H1 (cell line): Measurements from ENCODE around the gene SLC26A11. TPM values are rescaled to one million over a fixed set of nuclear protein-coding genes. Genes with fewer than 3 reads are reported as not detected.

Experiments used
- CTCF ChIA-PET: fragments of 300-600 bp; sonication (Branson Sonifier 250); formaldehyde crosslinking; loops from one replicate; lab custom pipeline; 2021; ENCODE audit not compliant: partially characterized antibody; lab: Charles Lee
- POLR2A ChIA-PET: fragments of 300-600 bp; sonication (Branson Sonifier 250); formaldehyde crosslinking; loops from one replicate; lab custom pipeline; 2021; ENCODE audit warnings: inconsistent platforms; ENCODE audit not compliant: partially characterized antibody; lab: Charles Lee
- DNase-seq, 2 experiments: peaks; one replicate each; pipeline versions ENCODE4 v3.0.0 to v3.0.0-alpha.2; 2010 to 2022; ENCODE audit warnings: low spot score in 2 of 2, low read depth in 1 of 2, mixed read lengths in 1 of 2
- FAIRE-seq: peaks from 2 replicates; lab custom pipeline; 2011; peaks lifted over from hg19 to GRCh38; lab: Jason Lieb, UNC
- H2AFZ ChIP-seq: 2 replicates; pipeline ENCODE4 v1.8.1; 2012; ENCODE audit warnings: low read length, inconsistent platforms
- H2AK5ac ChIP-seq: 2 replicates; pipeline ENCODE4 v1.6.1; 2013; ENCODE audit warnings: low read depth, low read length
- H2BK120ac ChIP-seq: replicated peaks from 2 replicates; pipeline ENCODE3; 2013; ENCODE audit warnings: low read depth, low read length, inconsistent platforms
- H2BK12ac ChIP-seq: 2 replicates; pipeline ENCODE4 v1.6.1; 2013; ENCODE audit warnings: low read depth, low read length
- H2BK15ac ChIP-seq: 2 replicates; pipeline ENCODE4 v1.6.1; 2013; ENCODE audit warnings: low read length
- H2BK20ac ChIP-seq: 2 replicates; pipeline ENCODE4 v1.6.1; 2013; ENCODE audit warnings: low read length
- H2BK5ac ChIP-seq: 2 replicates; pipeline ENCODE4 v1.6.1; 2013; ENCODE audit warnings: low read depth, low read length
- H3K14ac ChIP-seq: 2 replicates; pipeline ENCODE4 v1.6.1; 2013; ENCODE audit warnings: inconsistent platforms; ENCODE audit not compliant: insufficient read length
- H3K18ac ChIP-seq: 2 replicates; pipeline ENCODE4 v1.6.1; 2013; ENCODE audit warnings: low read length; ENCODE audit errors: extremely low read depth
- H3K23ac ChIP-seq: 2 replicates; pipeline ENCODE4 v1.6.1; 2013; ENCODE audit warnings: inconsistent platforms; ENCODE audit not compliant: insufficient read length
- H3K23me2 ChIP-seq: 2 replicates; pipeline ENCODE4 v1.6.1; 2013; ENCODE audit warnings: low read depth, low read length
- H3K27ac ChIP-seq: 2 replicates; pipeline ENCODE4 v1.6.1; 2011; ENCODE audit warnings: low read depth, low read length, inconsistent platforms
- H3K27me3 ChIP-seq, 4 experiments: replicated peaks in 1 of 4; 1 replicate in 1 of 4; 2 replicates in 3 of 4; pipeline versions ENCODE4 v1.6.1 to v1.8.1; 2011 to 2013; ENCODE audit warnings: low read length in 3 of 4, mild to moderate bottlenecking in 3 of 4, inconsistent platforms in 2 of 4, mixed read lengths in 2 of 4, moderate library complexity in 1 of 4; ENCODE audit not compliant: control insufficient read depth in 3 of 4, insufficient read depth in 3 of 4; ENCODE audit errors: extremely low read depth in 1 of 4
- H3K36me3 ChIP-seq, 4 experiments: 2 replicates each; pipeline versions ENCODE4 v1.6.1 to v1.8.1; 2011 to 2013; ENCODE audit warnings: mild to moderate bottlenecking in 4 of 4, low read length in 3 of 4, moderate library complexity in 2 of 4, control low read depth in 1 of 4, inconsistent platforms in 1 of 4; ENCODE audit not compliant: insufficient read depth in 4 of 4, control insufficient read depth in 2 of 4
- H3K4ac ChIP-seq: replicated peaks from 2 replicates; pipeline ENCODE3; 2013; ENCODE audit warnings: low read length, low read depth, mixed read lengths, inconsistent platforms; ENCODE audit not compliant: insufficient read length
- H3K4me1 ChIP-seq, 4 experiments: replicated peaks in 1 of 4; 1 replicate in 1 of 4; 2 replicates in 3 of 4; pipeline versions ENCODE4 v1.6.1 to v1.8.1; 2011 to 2013; ENCODE audit warnings: low read length in 3 of 4, inconsistent platforms in 2 of 4, mixed read lengths in 1 of 4; ENCODE audit not compliant: insufficient read depth in 4 of 4, control insufficient read depth in 3 of 4
- H3K4me2 ChIP-seq, 2 experiments: 2 replicates each; pipeline versions ENCODE4 v1.6.1 to v1.8.1; 2011 to 2013; ENCODE audit warnings: low read depth in 2 of 2, low read length in 2 of 2, control low read depth in 1 of 2, inconsistent platforms in 1 of 2, mild to moderate bottlenecking in 1 of 2; ENCODE audit not compliant: insufficient read depth in 1 of 2
- H3K4me3 ChIP-seq, 4 experiments: fragments of 200-600, 300-600 bp in 1 of 4; sonication (generic), shearing (Covaris generic), sonication (Bioruptor Twin) in 1 of 4; 2 replicates each; pipeline versions ENCODE4 v1.5.1 to v1.8.1; 2011 to 2016; ENCODE audit warnings: low read length in 4 of 4, low read depth in 3 of 4, control low read depth in 2 of 4, inconsistent platforms in 2 of 4, mild to moderate bottlenecking in 2 of 4, mixed read lengths in 1 of 4, moderate library complexity in 1 of 4; ENCODE audit not compliant: insufficient read depth in 2 of 4; ENCODE audit errors: extremely low read depth in 1 of 4
- H3K56ac ChIP-seq: replicated peaks from 2 replicates; pipeline ENCODE3; 2013; ENCODE audit warnings: low read depth, mild to moderate bottlenecking, mixed read lengths, low read length, inconsistent platforms; ENCODE audit not compliant: insufficient read length
- H3K79me1 ChIP-seq: 2 replicates; pipeline ENCODE4 v1.6.1; 2013; ENCODE audit warnings: low read depth, low read length, control low read depth
- H3K79me2 ChIP-seq, 2 experiments: 2 replicates each; pipeline versions ENCODE4 v1.6.1 to v1.8.1; 2012 to 2013; ENCODE audit warnings: low read length in 2 of 2, mild to moderate bottlenecking in 2 of 2, inconsistent platforms in 1 of 2; ENCODE audit not compliant: insufficient read depth in 2 of 2, control insufficient read depth in 1 of 2
- H3K9ac ChIP-seq, 4 experiments: replicated peaks in 1 of 4; 1 replicate in 1 of 4; 2 replicates in 3 of 4; pipeline versions ENCODE4 v1.6.1 to v1.8.1; 2011 to 2013; ENCODE audit warnings: low read depth in 3 of 4, low read length in 3 of 4, control low read depth in 2 of 4, mild to moderate bottlenecking in 2 of 4, moderate library complexity in 2 of 4, inconsistent platforms in 1 of 4; ENCODE audit errors: extremely low read depth in 1 of 4
- H3K9me3 ChIP-seq, 2 experiments: 2 replicates each; pipeline versions ENCODE4 v1.6.1 to v1.8.1; 2012 to 2013; ENCODE audit warnings: mild to moderate bottlenecking in 2 of 2, moderate library complexity in 2 of 2, control low read depth in 1 of 2, inconsistent platforms in 1 of 2, low read depth in 1 of 2, low read length in 1 of 2, mixed read lengths in 1 of 2; ENCODE audit not compliant: insufficient read depth in 2 of 2
- H4K20me1 ChIP-seq, 2 experiments: replicated peaks in 1 of 2; 2 replicates each; pipeline versions ENCODE3 to v1.8.1; 2011 to 2013; ENCODE audit warnings: inconsistent platforms in 2 of 2, low read length in 2 of 2, mild to moderate bottlenecking in 1 of 2; ENCODE audit not compliant: insufficient read depth in 2 of 2, control insufficient read depth in 1 of 2
- H4K5ac ChIP-seq: 2 replicates; pipeline ENCODE4 v1.6.1; 2013; ENCODE audit warnings: low read length, low read depth, mixed read lengths, inconsistent platforms; ENCODE audit not compliant: insufficient read length
- H4K8ac ChIP-seq: 2 replicates; pipeline ENCODE4 v1.8.0; 2013; ENCODE audit warnings: mild to moderate bottlenecking, moderate library complexity, low read length, inconsistent platforms; ENCODE audit not compliant: insufficient read depth; ENCODE audit errors: extremely low read depth
- H4K91ac ChIP-seq: replicated peaks from 2 replicates; pipeline ENCODE3; 2013; ENCODE audit warnings: low read length, mixed read lengths, inconsistent platforms; ENCODE audit not compliant: insufficient read length
- RBBP5 ChIP-seq: IDR thresholded peaks from 2 replicates; pipeline ENCODE4 v1.7.1; 2012; ENCODE audit warnings: low read depth, mild to moderate bottlenecking, inconsistent platforms, low read length, moderate library complexity, borderline replicate concordance
- WGBS, 2 experiments: shearing (Covaris generic) in 1 of 2; methylation state at CpG; one replicate each; pipeline versions ENCODE4 v1.1.6 to v1.1.7; 2013 to 2015; ENCODE audit warnings: low lambda C conversion rate in 2 of 2, mixed read lengths in 2 of 2, inconsistent platforms in 1 of 2, low coverage in 1 of 2, missing lambda C conversion rate in 1 of 2; ENCODE audit not compliant: insufficient replicate concordance in 2 of 2, insufficient coverage in 1 of 2, insufficient read length in 1 of 2; ENCODE audit errors: extremely low coverage in 1 of 2, missing lambda C conversion rate in 1 of 2; 5-methylcytosine and 5-hydroxymethylcytosine counted together
- long read RNA-seq, 2 experiments: library from RNA in 1 of 2; library from capped mRNA in 1 of 2; stranded (forward); transcript quantifications; one replicate each; pipeline ENCODE4 v2.0.0, GENCODE V29; 2021; ENCODE audit warnings: inconsistent platforms in 1 of 2
- polyA minus RNA-seq, 3 experiments: library from RNA; depleted of rRNA, polyadenylated mRNA; stranded (reverse); fragments of >200 nt; gene quantifications; 1 replicate in 2 of 3; 2 replicates in 1 of 3; pipeline ENCODE4 v1.2.3, GENCODE V29; 2011
- polyA plus RNA-seq, 7 experiments: library from polyadenylated mRNA; depleted of rRNA in 3 of 7; stranded (reverse) in 5 of 7; unstranded in 2 of 7; fragments of >200 nt in 5 of 7; fragments of 200-250 nt in 2 of 7; gene quantifications; 1 replicate in 5 of 7; 2 replicates in 1 of 7; 4 replicates in 1 of 7; pipeline versions ENCODE4 v1.2.1 to v1.2.3, GENCODE V29; 2011 to 2013; ENCODE audit warnings: missing spikeins in 2 of 7, mixed read lengths in 2 of 7
- total RNA-seq: library from RNA; stranded (reverse); fragmentation: NEBNext Ultra II Directional; extraction: Animal tissue kit (Norgen Biotek cat#: 25700); gene quantifications from 2 replicates; pipeline ENCODE4 v1.2.1, GENCODE V29; 2021

The SLC26A11 gene
- 15.5 and 18.2 TPM in 2 replicates for total RNA-seq
- 25.9 and 36.4 TPM in 2 replicates for polyA plus RNA-seq (2011; rRNA removed)
- polyA plus RNA-seq (2011; cell fraction: cytosol; rRNA removed) = 17.5 TPM
- 102 TPM for polyA plus RNA-seq (2011; cell fraction: nucleus; rRNA removed)
- 15.1 to 18.1 TPM (median 17.1 TPM) in 4 replicates for polyA plus RNA-seq (2012, experiment 1 of 2)
- polyA plus RNA-seq (2012, experiment 2 of 2) = 14.0 TPM
- polyA plus RNA-seq (2013, experiment 1 of 2) = 17.1 TPM
- 15.3 TPM for polyA plus RNA-seq (2013, experiment 2 of 2)
- polyA minus RNA-seq (2011; rRNA and poly(A)+ RNA removed) = 11.4 and 14.1 TPM in 2 replicates
- polyA minus RNA-seq (2011; cell fraction: cytosol; rRNA and poly(A)+ RNA removed) = 6.9 TPM
- 34.6 TPM for polyA minus RNA-seq (2011; cell fraction: nucleus; rRNA and poly(A)+ RNA removed)
- long read RNA-seq, experiment 1, partial matches to known transcripts = 3 of 7 reads
- long read RNA-seq, experiment 1, other reads (novel, unspliced or antisense) = 4 of 7 reads
- long read RNA-seq, experiment 2, partial matches to known transcripts = 1 of 2 reads
- long read RNA-seq, experiment 2, other reads (novel, unspliced or antisense) = 0 of 2 reads

DNA sequence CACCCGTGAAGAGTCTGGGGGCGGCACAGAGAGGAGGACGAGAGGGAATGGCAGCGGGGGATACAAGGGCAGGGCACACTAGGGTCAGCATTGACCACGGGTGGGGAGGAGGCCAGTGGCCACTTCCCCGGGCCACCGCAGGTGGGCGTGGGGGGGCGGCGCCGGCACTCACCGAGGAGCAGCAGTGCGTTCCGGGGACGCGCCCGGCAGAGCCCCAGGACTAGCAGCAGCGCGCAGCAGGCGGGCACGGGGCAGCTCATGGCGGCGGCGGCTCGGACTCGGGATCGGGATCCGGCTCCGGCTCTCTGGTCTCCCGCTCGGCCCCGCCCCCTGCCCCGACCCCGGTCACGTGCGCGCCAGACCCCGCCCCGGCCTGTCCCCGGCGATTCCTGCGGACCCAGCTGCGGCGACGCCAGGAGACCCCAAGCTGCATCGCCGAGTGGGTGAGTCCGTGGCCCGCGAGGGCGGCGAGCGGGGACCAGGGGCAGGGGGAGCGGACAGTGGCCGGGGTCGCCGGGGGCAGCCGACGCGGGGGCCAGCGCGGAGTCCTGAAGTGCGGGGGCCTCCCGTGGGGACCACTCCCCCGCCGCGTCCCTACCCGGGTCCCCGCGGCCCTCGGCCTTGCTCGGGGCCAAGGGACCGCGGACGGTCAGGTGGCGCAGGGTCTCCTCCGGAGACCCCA, at the start of gene SLC26A11, which contains the start of gene SGSH:
TSS of gene SLC26A11 (plus strand) at position 374 of the 682 bp plus-strand sequence. CDS start 1,134 bp downstream, outside the sequence.
TSS of gene SGSH (minus strand) at position 280 of the 682 bp plus-strand sequence. CDS start at position 260, 20 bp downstream.
- H4K91ac ChIP-seq = peak within 1 kb of the TSS; percentile 88
- no peak within 1 kb of the TSS; the same call in 1 of the 2 replicates for H2BK5ac ChIP-seq
- H2BK20ac ChIP-seq = no peak within 1 kb of the TSS
- 2% methylated on average over 33 of the region's 77 CpGs; no CpG with 5 or more reads in 1 of the 2 experiments for WGBS, 2 experiments
- H2BK120ac ChIP-seq = peak within 1 kb of the TSS; percentile 49
- H4K20me1 ChIP-seq = peaks cover 2 to 15% of the 10 kb centered on the region in 2 experiments
- no peaks in the 10 kb centered on the region for H3K79me2 ChIP-seq
- no peaks in the 10 kb centered on the region; a peak in 1 of 7 replicates for H3K27me3 ChIP-seq
- peak within 1 kb of the TSS; percentile 70 to 100 for H3K4me2 ChIP-seq
- H2BK15ac ChIP-seq = no peak within 1 kb of the TSS
- ChIA-PET CTCF (interaction anchor here (1.1 kb wide), 2 partner anchors 9 to 17 kb away, joined by 4 to 6 read pairs; no protein-coding TSS in a partner anchor), POLR2A (interaction anchor here (0.9 to 1.4 kb wide), 3 partner anchors 8 to 74 kb away, joined by 3 read pairs; no protein-coding TSS in a partner anchor)
- no peak for FAIRE-seq
- H3K4me1 ChIP-seq = peaks cover 0 to 15% (median 8%) of the 10 kb centered on the region in 4 experiments; a peak in 6 of 7 replicates
- no peak within 1 kb of the TSS for H2AK5ac ChIP-seq
- H4K8ac ChIP-seq = peak within 1 kb of the TSS; percentile 82
- H2AFZ ChIP-seq = peak within 1 kb of the TSS; percentile 77; the same call in 1 of the 2 replicates
- peak within 1 kb of the TSS; percentile 82 for H3K4ac ChIP-seq
- H3K23ac ChIP-seq = no peak within 1 kb of the TSS
- 0 out of 2 replicates have a peak within 1 kb of the TSS, but pooled peaks have one; percentile 18 for H3K27ac ChIP-seq
- H4K5ac ChIP-seq = peak within 1 kb of the TSS; percentile 44
- H2BK12ac ChIP-seq = no peak within 1 kb of the TSS
- peak within 1 kb of the TSS; percentile 48 to 68 (median 64); a peak in 6 of 7 replicates for H3K9ac ChIP-seq
- H3K36me3 ChIP-seq = peaks cover 0 to 4% (median 0%) of the 10 kb centered on the region in 4 experiments; a peak in 2 of 8 replicates
- H3K9me3 ChIP-seq = no peaks in the 10 kb centered on the region
- DNase-seq = peak in 1 of 2 experiments; percentile 92
- peak within 1 kb of the TSS; percentile 64 to 97 (median 76) for H3K4me3 ChIP-seq
- H3K23me2 ChIP-seq = peaks cover 10% of the 10 kb centered on the region; the same call in 1 of the 2 replicates
- no peak within 1 kb of the TSS for H3K14ac ChIP-seq
- H3K56ac ChIP-seq = peak within 1 kb of the TSS; percentile 10
- peak within 1 kb of the TSS; percentile 10 for H3K18ac ChIP-seq
- H3K79me1 ChIP-seq = peaks cover 8% of the 10 kb centered on the region
- TF ChIP-seq RBBP5 = peak; percentile 52; the same call in 1 of the 2 replicates
